MM.1S (cell line): ENCODE data around the gene MNAT1.

Experiments used
- CTCF ChIP-seq: fragments of 300-600 bp; sonication (generic); IDR thresholded peaks from 2 replicates; pipeline ENCODE4 v1.5.1; 2016; ENCODE audit warnings: antibody characterized with exemption, low read length, mixed read lengths
- EZH2 ChIP-seq: fragments of 300-600 bp; sonication (generic); optimal IDR thresholded peaks from 2 replicates; pipeline ENCODE3; 2017; ENCODE audit warnings: low read depth, mild to moderate bottlenecking, antibody characterized with exemption, low read length, mixed read lengths

- TF ChIP-seq CTCF (no peak), EZH2 (no peak)
These were observed 209.6 kb downstream of the MNAT1 start for GRCh38 chr14:60944204-60944603.
